ENCODE data around the gene PIGX.

GRCh38 chr3:196708467-196708866 lies 3.7 kb upstream of the PIGX start:
- TF ChIP-seq POLR2A (IDR thresholded peaks at IDR 0.05; ENCODE audit: low read length) (no peak), GATA1 (IDR thresholded peaks at IDR 0.05; ENCODE audit: low read depth, low read length) (no peak)
